H1 (cell line): Measurements from ENCODE around the gene PSG2. TPM values are rescaled to one million over a fixed set of nuclear protein-coding genes. Genes with fewer than 3 reads are reported as not detected.
"Not testable (repeated sequence)": the region's sequence is repeated elsewhere in the genome, so short reads cannot be mapped to it uniquely, and the experiment has no call there.

Experiments
- CTCF ChIA-PET: fragments of 300-600 bp; sonication (Branson Sonifier 250); formaldehyde crosslinking; loops from one replicate; lab custom pipeline; 2021; ENCODE audit not compliant: partially characterized antibody; lab: Charles Lee
- POLR2A ChIA-PET: fragments of 300-600 bp; sonication (Branson Sonifier 250); formaldehyde crosslinking; loops from one replicate; lab custom pipeline; 2021; ENCODE audit warnings: inconsistent platforms; ENCODE audit not compliant: partially characterized antibody; lab: Charles Lee
- DNase-seq, 2 experiments: peaks; one replicate each; pipeline versions ENCODE4 v3.0.0 to v3.0.0-alpha.2; 2010 to 2022; ENCODE audit warnings: low spot score in 2 of 2, low read depth in 1 of 2, mixed read lengths in 1 of 2
- FAIRE-seq: peaks from 2 replicates; lab custom pipeline; 2011; peaks lifted over from hg19 to GRCh38; lab: Jason Lieb, UNC
- H2AFZ ChIP-seq: 2 replicates; pipeline ENCODE4 v1.8.1; 2012; ENCODE audit warnings: low read length, inconsistent platforms
- H2AK5ac ChIP-seq: 2 replicates; pipeline ENCODE4 v1.6.1; 2013; ENCODE audit warnings: low read depth, low read length
- H2BK120ac ChIP-seq: replicated peaks from 2 replicates; pipeline ENCODE3; 2013; ENCODE audit warnings: low read depth, low read length, inconsistent platforms
- H2BK12ac ChIP-seq: 2 replicates; pipeline ENCODE4 v1.6.1; 2013; ENCODE audit warnings: low read depth, low read length
- H2BK15ac ChIP-seq: 2 replicates; pipeline ENCODE4 v1.6.1; 2013; ENCODE audit warnings: low read length
- H2BK20ac ChIP-seq: 2 replicates; pipeline ENCODE4 v1.6.1; 2013; ENCODE audit warnings: low read length
- H2BK5ac ChIP-seq: 2 replicates; pipeline ENCODE4 v1.6.1; 2013; ENCODE audit warnings: low read depth, low read length
- H3K14ac ChIP-seq: 2 replicates; pipeline ENCODE4 v1.6.1; 2013; ENCODE audit warnings: inconsistent platforms; ENCODE audit not compliant: insufficient read length
- H3K18ac ChIP-seq: 2 replicates; pipeline ENCODE4 v1.6.1; 2013; ENCODE audit warnings: low read length; ENCODE audit errors: extremely low read depth
- H3K23ac ChIP-seq: 2 replicates; pipeline ENCODE4 v1.6.1; 2013; ENCODE audit warnings: inconsistent platforms; ENCODE audit not compliant: insufficient read length
- H3K23me2 ChIP-seq: 2 replicates; pipeline ENCODE4 v1.6.1; 2013; ENCODE audit warnings: low read depth, low read length
- H3K27ac ChIP-seq: 2 replicates; pipeline ENCODE4 v1.6.1; 2011; ENCODE audit warnings: low read depth, low read length, inconsistent platforms
- H3K27me3 ChIP-seq, 4 experiments: replicated peaks in 1 of 4; 1 replicate in 1 of 4; 2 replicates in 3 of 4; pipeline versions ENCODE4 v1.6.1 to v1.8.1; 2011 to 2013; ENCODE audit warnings: low read length in 3 of 4, mild to moderate bottlenecking in 3 of 4, inconsistent platforms in 2 of 4, mixed read lengths in 2 of 4, moderate library complexity in 1 of 4; ENCODE audit not compliant: control insufficient read depth in 3 of 4, insufficient read depth in 3 of 4; ENCODE audit errors: extremely low read depth in 1 of 4
- H3K36me3 ChIP-seq, 4 experiments: 2 replicates each; pipeline versions ENCODE4 v1.6.1 to v1.8.1; 2011 to 2013; ENCODE audit warnings: mild to moderate bottlenecking in 4 of 4, low read length in 3 of 4, moderate library complexity in 2 of 4, control low read depth in 1 of 4, inconsistent platforms in 1 of 4; ENCODE audit not compliant: insufficient read depth in 4 of 4, control insufficient read depth in 2 of 4
- H3K4ac ChIP-seq: replicated peaks from 2 replicates; pipeline ENCODE3; 2013; ENCODE audit warnings: low read length, low read depth, mixed read lengths, inconsistent platforms; ENCODE audit not compliant: insufficient read length
- H3K4me1 ChIP-seq, 4 experiments: replicated peaks in 1 of 4; 1 replicate in 1 of 4; 2 replicates in 3 of 4; pipeline versions ENCODE4 v1.6.1 to v1.8.1; 2011 to 2013; ENCODE audit warnings: low read length in 3 of 4, inconsistent platforms in 2 of 4, mixed read lengths in 1 of 4; ENCODE audit not compliant: insufficient read depth in 4 of 4, control insufficient read depth in 3 of 4
- H3K4me2 ChIP-seq, 2 experiments: 2 replicates each; pipeline versions ENCODE4 v1.6.1 to v1.8.1; 2011 to 2013; ENCODE audit warnings: low read depth in 2 of 2, low read length in 2 of 2, control low read depth in 1 of 2, inconsistent platforms in 1 of 2, mild to moderate bottlenecking in 1 of 2; ENCODE audit not compliant: insufficient read depth in 1 of 2
- H3K4me3 ChIP-seq, 4 experiments: fragments of 200-600, 300-600 bp in 1 of 4; sonication (generic), shearing (Covaris generic), sonication (Bioruptor Twin) in 1 of 4; 2 replicates each; pipeline versions ENCODE4 v1.5.1 to v1.8.1; 2011 to 2016; ENCODE audit warnings: low read length in 4 of 4, low read depth in 3 of 4, control low read depth in 2 of 4, inconsistent platforms in 2 of 4, mild to moderate bottlenecking in 2 of 4, mixed read lengths in 1 of 4, moderate library complexity in 1 of 4; ENCODE audit not compliant: insufficient read depth in 2 of 4; ENCODE audit errors: extremely low read depth in 1 of 4
- H3K56ac ChIP-seq: replicated peaks from 2 replicates; pipeline ENCODE3; 2013; ENCODE audit warnings: low read depth, mild to moderate bottlenecking, mixed read lengths, low read length, inconsistent platforms; ENCODE audit not compliant: insufficient read length
- H3K79me1 ChIP-seq: 2 replicates; pipeline ENCODE4 v1.6.1; 2013; ENCODE audit warnings: low read depth, low read length, control low read depth
- H3K79me2 ChIP-seq, 2 experiments: 2 replicates each; pipeline versions ENCODE4 v1.6.1 to v1.8.1; 2012 to 2013; ENCODE audit warnings: low read length in 2 of 2, mild to moderate bottlenecking in 2 of 2, inconsistent platforms in 1 of 2; ENCODE audit not compliant: insufficient read depth in 2 of 2, control insufficient read depth in 1 of 2
- H3K9ac ChIP-seq, 4 experiments: replicated peaks in 1 of 4; 1 replicate in 1 of 4; 2 replicates in 3 of 4; pipeline versions ENCODE4 v1.6.1 to v1.8.1; 2011 to 2013; ENCODE audit warnings: low read depth in 3 of 4, low read length in 3 of 4, control low read depth in 2 of 4, mild to moderate bottlenecking in 2 of 4, moderate library complexity in 2 of 4, inconsistent platforms in 1 of 4; ENCODE audit errors: extremely low read depth in 1 of 4
- H3K9me3 ChIP-seq, 2 experiments: 2 replicates each; pipeline versions ENCODE4 v1.6.1 to v1.8.1; 2012 to 2013; ENCODE audit warnings: mild to moderate bottlenecking in 2 of 2, moderate library complexity in 2 of 2, control low read depth in 1 of 2, inconsistent platforms in 1 of 2, low read depth in 1 of 2, low read length in 1 of 2, mixed read lengths in 1 of 2; ENCODE audit not compliant: insufficient read depth in 2 of 2
- H4K20me1 ChIP-seq, 2 experiments: replicated peaks in 1 of 2; 2 replicates each; pipeline versions ENCODE3 to v1.8.1; 2011 to 2013; ENCODE audit warnings: inconsistent platforms in 2 of 2, low read length in 2 of 2, mild to moderate bottlenecking in 1 of 2; ENCODE audit not compliant: insufficient read depth in 2 of 2, control insufficient read depth in 1 of 2
- H4K5ac ChIP-seq: 2 replicates; pipeline ENCODE4 v1.6.1; 2013; ENCODE audit warnings: low read length, low read depth, mixed read lengths, inconsistent platforms; ENCODE audit not compliant: insufficient read length
- H4K8ac ChIP-seq: 2 replicates; pipeline ENCODE4 v1.8.0; 2013; ENCODE audit warnings: mild to moderate bottlenecking, moderate library complexity, low read length, inconsistent platforms; ENCODE audit not compliant: insufficient read depth; ENCODE audit errors: extremely low read depth
- H4K91ac ChIP-seq: replicated peaks from 2 replicates; pipeline ENCODE3; 2013; ENCODE audit warnings: low read length, mixed read lengths, inconsistent platforms; ENCODE audit not compliant: insufficient read length
- WGBS, 2 experiments: shearing (Covaris generic) in 1 of 2; methylation state at CpG; one replicate each; pipeline versions ENCODE4 v1.1.6 to v1.1.7; 2013 to 2015; ENCODE audit warnings: low lambda C conversion rate in 2 of 2, mixed read lengths in 2 of 2, inconsistent platforms in 1 of 2, low coverage in 1 of 2, missing lambda C conversion rate in 1 of 2; ENCODE audit not compliant: insufficient replicate concordance in 2 of 2, insufficient coverage in 1 of 2, insufficient read length in 1 of 2; ENCODE audit errors: extremely low coverage in 1 of 2, missing lambda C conversion rate in 1 of 2; 5-methylcytosine and 5-hydroxymethylcytosine counted together
- polyA plus RNA-seq, 7 experiments: library from polyadenylated mRNA; depleted of rRNA in 3 of 7; stranded (reverse) in 5 of 7; unstranded in 2 of 7; fragments of >200 nt in 5 of 7; fragments of 200-250 nt in 2 of 7; gene quantifications; 1 replicate in 5 of 7; 2 replicates in 1 of 7; 4 replicates in 1 of 7; pipeline versions ENCODE4 v1.2.1 to v1.2.3, GENCODE V29; 2011 to 2013; ENCODE audit warnings: missing spikeins in 2 of 7, mixed read lengths in 2 of 7
- total RNA-seq: library from RNA; stranded (reverse); fragmentation: NEBNext Ultra II Directional; extraction: Animal tissue kit (Norgen Biotek cat#: 25700); gene quantifications from 2 replicates; pipeline ENCODE4 v1.2.1, GENCODE V29; 2021

Gene PSG2
- total and polyA plus RNA-seq, 2 of the 8 experiments (the other 6 are each of a cell fraction or from before 2014, with no cell fraction given), result not detected

GRCh38 chr19:43083721-43084120 is 1.2 kb upstream of the PSG2 start:
- H3K4me2 ChIP-seq, H3K4me3 ChIP-seq, H3K9ac ChIP-seq, H3K14ac ChIP-seq, POLR2A ChIA-PET, H3K4me1 ChIP-seq, H3K79me2 ChIP-seq, H3K18ac ChIP-seq, H3K4ac ChIP-seq, H3K79me1 ChIP-seq, H3K23ac ChIP-seq, H2AFZ ChIP-seq, H2BK120ac ChIP-seq, H2AK5ac ChIP-seq, H2BK5ac ChIP-seq, H4K8ac ChIP-seq, H4K5ac ChIP-seq, H4K91ac ChIP-seq, DNase-seq, H3K56ac ChIP-seq, H2BK20ac ChIP-seq, H4K20me1 ChIP-seq, H3K23me2 ChIP-seq, H2BK12ac ChIP-seq, H3K27me3 ChIP-seq, H3K27ac ChIP-seq, FAIRE-seq, H3K36me3 ChIP-seq, H2BK15ac ChIP-seq: not testable (repeated sequence)
- WGBS, 2 experiments, result 84% methylated on average over 9 of the region's 9 CpGs; no CpG with 5 or more reads in 1 of the 2 experiments
- peaks cover 16 to 51% of the 10 kb centered on the region in 2 experiments; a peak in 3 of 4 replicates for H3K9me3 ChIP-seq
- CTCF ChIA-PET, result interaction anchor here (0.6 kb wide), 1 partner anchor 480 kb away, joined by 3 read pairs; no protein-coding TSS in a partner anchor
